ENCODE measurements around the gene BAZ1B.

BAZ1B gene, protein sequence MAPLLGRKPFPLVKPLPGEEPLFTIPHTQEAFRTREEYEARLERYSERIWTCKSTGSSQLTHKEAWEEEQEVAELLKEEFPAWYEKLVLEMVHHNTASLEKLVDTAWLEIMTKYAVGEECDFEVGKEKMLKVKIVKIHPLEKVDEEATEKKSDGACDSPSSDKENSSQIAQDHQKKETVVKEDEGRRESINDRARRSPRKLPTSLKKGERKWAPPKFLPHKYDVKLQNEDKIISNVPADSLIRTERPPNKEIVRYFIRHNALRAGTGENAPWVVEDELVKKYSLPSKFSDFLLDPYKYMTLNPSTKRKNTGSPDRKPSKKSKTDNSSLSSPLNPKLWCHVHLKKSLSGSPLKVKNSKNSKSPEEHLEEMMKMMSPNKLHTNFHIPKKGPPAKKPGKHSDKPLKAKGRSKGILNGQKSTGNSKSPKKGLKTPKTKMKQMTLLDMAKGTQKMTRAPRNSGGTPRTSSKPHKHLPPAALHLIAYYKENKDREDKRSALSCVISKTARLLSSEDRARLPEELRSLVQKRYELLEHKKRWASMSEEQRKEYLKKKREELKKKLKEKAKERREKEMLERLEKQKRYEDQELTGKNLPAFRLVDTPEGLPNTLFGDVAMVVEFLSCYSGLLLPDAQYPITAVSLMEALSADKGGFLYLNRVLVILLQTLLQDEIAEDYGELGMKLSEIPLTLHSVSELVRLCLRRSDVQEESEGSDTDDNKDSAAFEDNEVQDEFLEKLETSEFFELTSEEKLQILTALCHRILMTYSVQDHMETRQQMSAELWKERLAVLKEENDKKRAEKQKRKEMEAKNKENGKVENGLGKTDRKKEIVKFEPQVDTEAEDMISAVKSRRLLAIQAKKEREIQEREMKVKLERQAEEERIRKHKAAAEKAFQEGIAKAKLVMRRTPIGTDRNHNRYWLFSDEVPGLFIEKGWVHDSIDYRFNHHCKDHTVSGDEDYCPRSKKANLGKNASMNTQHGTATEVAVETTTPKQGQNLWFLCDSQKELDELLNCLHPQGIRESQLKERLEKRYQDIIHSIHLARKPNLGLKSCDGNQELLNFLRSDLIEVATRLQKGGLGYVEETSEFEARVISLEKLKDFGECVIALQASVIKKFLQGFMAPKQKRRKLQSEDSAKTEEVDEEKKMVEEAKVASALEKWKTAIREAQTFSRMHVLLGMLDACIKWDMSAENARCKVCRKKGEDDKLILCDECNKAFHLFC (N-terminal part only)

DNA sequence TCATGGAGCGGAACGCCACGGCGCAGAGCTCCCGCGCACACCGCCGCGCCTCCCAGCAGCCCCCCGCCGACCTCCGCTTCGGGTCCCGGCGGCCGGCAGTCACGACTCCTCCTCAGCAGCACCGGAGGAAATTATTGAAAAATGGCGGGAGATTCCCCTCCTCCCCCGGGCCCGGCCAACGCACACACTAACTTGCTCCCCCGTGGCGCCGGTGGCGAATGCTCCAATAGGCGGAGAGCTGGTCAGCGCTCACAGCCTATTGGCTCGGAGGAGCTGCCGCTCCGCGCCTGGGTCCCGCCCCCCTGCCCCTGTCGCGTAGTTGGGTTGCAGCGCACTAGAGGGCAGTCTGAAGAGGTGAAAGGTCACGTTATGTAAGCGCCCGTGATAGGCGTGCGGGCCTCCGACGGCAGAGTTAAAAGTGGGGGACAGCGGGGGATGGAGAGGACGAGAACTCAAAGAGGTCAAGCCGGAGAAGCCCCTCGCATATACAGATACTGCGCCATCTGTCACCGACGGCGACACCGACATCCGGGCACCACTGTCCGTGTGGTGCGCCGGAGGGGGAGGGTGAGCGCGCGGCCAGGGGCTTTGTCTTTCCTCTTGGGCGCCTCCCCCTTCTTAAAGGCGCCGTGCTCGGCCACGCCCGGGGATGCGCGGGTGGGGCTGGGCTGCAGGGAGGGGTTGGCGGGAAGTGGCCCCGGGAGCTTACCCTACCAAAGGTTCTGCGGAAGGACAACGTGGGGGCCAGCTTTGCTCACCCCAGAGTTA is at the start of gene BAZ1B:
Gene BAZ1B, minus strand, starts transcription at position 189 of the 768 bp plus-strand sequence. CDS start 360 bp downstream, outside the sequence.
- TF ChIP-seq, protein P1, sequence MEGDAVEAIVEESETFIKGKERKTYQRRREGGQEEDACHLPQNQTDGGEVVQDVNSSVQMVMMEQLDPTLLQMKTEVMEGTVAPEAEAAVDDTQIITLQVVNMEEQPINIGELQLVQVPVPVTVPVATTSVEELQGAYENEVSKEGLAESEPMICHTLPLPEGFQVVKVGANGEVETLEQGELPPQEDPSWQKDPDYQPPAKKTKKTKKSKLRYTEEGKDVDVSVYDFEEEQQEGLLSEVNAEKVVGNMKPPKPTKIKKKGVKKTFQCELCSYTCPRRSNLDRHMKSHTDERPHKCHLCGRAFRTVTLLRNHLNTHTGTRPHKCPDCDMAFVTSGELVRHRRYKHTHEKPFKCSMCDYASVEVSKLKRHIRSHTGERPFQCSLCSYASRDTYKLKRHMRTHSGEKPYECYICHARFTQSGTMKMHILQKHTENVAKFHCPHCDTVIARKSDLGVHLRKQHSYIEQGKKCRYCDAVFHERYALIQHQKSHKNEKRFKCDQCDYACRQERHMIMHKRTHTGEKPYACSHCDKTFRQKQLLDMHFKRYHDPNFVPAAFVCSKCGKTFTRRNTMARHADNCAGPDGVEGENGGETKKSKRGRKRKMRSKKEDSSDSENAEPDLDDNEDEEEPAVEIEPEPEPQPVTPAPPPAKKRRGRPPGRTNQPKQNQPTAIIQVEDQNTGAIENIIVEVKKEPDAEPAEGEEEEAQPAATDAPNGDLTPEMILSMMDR (IDR thresholded peaks at IDR 0.05; ENCODE audit: low read depth, low read length) = no peak
- H3K4me3 ChIP-seq (ENCODE audit: low read depth, low read length) = peak within 1 kb of the TSS; percentile 80

DNA sequence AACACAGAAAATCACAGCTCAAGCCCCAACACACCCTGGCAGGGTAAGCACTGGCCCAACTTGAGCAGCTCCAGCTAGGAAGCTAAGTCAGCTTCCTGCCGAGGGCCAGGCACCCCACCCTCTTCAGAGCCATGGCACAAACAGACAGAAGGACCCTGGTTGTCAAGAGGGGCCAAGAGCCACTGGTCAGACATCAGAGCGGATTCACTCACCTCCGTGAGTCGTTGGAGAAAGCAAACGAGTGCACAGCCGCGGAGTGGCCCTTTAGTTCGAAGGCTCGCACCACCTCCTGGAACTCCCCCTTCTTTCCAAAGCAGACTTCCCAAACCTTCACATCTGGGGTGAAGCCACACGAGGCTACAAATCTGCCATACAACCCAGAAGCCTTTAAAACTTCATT is 48.9 kb upstream of the BAZ1B start:
- TF ChIP-seq, protein P1 (IDR thresholded peaks at IDR 0.05; ENCODE audit: low read depth, low read length) = no peak
- no peak overlapping the region for H3K4me3 ChIP-seq (ENCODE audit: low read depth, low read length)

DNA sequence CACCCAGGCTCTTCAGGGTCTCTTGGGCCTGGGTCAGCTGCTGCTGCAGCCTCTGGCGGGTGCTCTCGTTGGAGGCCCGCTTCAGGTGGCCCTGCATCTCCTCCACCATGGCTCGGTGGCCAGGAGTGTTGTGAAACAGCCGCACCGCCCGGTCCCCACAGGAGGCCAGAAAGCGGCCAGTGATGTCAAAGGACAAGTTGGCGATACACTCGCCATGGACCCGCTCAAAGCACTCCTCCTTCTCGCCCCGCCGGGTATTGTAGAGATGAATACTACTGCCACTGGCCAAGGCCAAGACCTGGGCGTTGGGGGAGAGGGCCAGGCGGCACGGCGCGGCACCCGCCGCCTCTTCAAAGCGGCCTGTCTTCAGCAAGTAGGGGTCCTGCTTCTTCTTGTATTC is 48.4 kb upstream of the BAZ1B start:
- no peak overlapping the region for H3K4me3 ChIP-seq (ENCODE audit: low read depth, low read length)
- TF ChIP-seq, protein P1 (IDR thresholded peaks at IDR 0.05; ENCODE audit: low read depth, low read length) = no peak

DNA sequence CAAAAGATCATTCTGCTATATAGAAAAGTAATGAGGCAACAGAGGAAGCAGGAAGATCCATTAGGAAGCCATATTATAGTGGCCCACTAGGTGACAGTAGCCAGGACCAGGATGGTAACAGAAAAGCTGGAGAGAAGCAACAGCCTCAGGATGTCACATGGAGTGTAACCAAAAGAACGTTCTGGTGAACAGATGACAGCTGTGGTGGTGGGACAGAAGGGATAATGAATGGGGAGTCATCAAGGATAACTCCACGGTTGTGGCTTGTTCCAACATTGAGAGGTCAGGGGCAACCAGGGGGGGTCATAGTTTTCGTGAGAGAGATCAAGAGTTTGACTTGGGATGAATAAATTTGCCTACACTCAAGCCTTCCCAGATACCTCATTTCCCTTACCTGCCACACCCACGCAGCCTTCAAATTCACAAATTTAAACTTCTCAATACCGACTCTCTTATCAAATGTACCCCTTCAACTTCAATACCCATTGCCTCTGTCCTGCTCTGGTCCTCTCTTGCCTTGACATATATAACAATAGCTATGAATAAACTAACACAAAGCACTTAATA is 47.0 kb upstream of the BAZ1B start:
- no peak overlapping the region for H3K4me3 ChIP-seq (ENCODE audit: low read depth, low read length)

DNA sequence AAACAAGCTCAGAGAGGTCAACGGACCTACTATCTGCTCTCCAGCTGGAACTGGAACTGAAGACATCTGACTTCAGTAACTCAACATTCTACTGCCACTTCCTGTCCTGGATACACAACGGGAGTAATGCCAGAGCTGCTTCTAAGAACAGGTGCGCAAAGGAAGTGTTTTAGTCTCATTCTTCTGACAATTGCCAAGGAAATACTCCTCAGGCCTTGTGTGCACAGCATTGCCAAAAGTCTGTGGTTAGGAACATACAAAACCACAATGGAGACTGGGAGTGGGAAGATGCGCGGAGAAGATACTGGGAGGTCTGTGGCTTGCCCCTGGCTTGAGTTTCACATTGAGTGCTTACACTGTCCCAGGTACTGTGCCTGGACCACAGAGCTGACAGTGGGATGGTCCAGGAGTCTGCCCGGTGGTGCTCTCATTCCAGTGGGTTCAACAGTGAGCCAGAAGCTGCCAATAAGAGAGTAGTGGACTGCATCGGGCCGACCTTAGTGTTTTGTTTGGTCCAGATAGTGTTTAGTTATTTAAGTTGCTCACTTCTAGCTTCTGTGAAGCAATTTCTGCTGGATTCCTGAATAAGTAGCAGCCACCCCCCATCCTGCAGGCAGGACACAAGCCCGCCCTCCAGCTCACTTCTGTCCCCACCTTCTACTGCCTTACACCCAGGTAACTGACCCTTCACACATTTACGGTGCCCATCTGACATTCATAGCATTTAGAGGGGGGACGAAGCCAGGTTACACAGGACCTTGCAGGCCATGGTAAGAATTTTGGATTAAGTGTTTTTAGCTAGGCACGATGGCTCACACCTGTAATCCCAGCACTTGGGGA is 46.0 kb upstream of the BAZ1B start:
- no peak overlapping the region for H3K4me3 ChIP-seq (ENCODE audit: low read depth, low read length)
- TF ChIP-seq, protein P1 (IDR thresholded peaks at IDR 0.05; ENCODE audit: low read depth, low read length) = no peak

More for the DNA sequence above, 47.0 kb upstream of the BAZ1B start:
- TF ChIP-seq, protein P1 (IDR thresholded peaks at IDR 0.05; ENCODE audit: low read depth, low read length) = no peak
